Left ventricle myocardium inferior (tissue), 1 donor: ENCODE data around the gene TPSAB1. TPM values are rescaled to one million over a fixed set of nuclear protein-coding genes. Genes with fewer than 3 reads are reported as not detected.
"Not testable (repeated sequence)": the region's sequence is repeated elsewhere in the genome, so short reads cannot be mapped to it uniquely, and the experiment has no call there.

Source experiments
- DNase-seq: peaks from one replicate; pipeline ENCODE4 v3.0.0-alpha.2; 2020
- H3K27ac ChIP-seq: fragments of 200-600 bp; replicated peaks from 2 replicates; pipeline ENCODE4 v1.8.0; 2021
- H3K27me3 ChIP-seq: fragments of 200-600 bp; 2 replicates; pipeline ENCODE4 v1.8.0; 2021; ENCODE audit warnings: low read depth
- H3K36me3 ChIP-seq: fragments of 200-600 bp; 2 replicates; pipeline ENCODE4 v1.8.0; 2021
- H3K4me1 ChIP-seq: fragments of 200-600 bp; 2 replicates; pipeline ENCODE4 v1.8.0; 2021
- H3K4me3 ChIP-seq: fragments of 200-600 bp; 2 replicates; pipeline ENCODE4 v1.8.0; 2021; ENCODE audit warnings: mild to moderate bottlenecking, moderate library complexity
- H3K9me3 ChIP-seq: fragments of 200-600 bp; replicated peaks from 2 replicates; pipeline ENCODE4 v1.8.0; 2021
- intact Hi-C: fragments of 100-400 bp; cut with micrococcal nuclease; formaldehyde crosslinking; loops from one replicate; pipeline ENCODE4 v1.11.0; 2022
- total RNA-seq: library from RNA; stranded (reverse); fragmentation: NEBNext Ultra II Directional; extraction: Animal tissue kit (Norgen Biotek cat#: 25700); gene quantifications from one replicate; pipeline ENCODE4 v1.2.1, GENCODE V29; 2021
- TF ChIP-seq, protein P1 (sequence below): fragments of 200-600 bp; IDR thresholded peaks from 2 replicates; pipeline ENCODE4 v1.8.0; 2021; ENCODE audit warnings: antibody characterized with exemption, mild to moderate bottlenecking, borderline replicate concordance
- donor health status: DM: no; HTN: yes; CAD: no; lungs with severe emphysema.

TPSAB1 gene
- total RNA-seq, 1 donor from 2014 or later: 3.6 TPM

DNA sequence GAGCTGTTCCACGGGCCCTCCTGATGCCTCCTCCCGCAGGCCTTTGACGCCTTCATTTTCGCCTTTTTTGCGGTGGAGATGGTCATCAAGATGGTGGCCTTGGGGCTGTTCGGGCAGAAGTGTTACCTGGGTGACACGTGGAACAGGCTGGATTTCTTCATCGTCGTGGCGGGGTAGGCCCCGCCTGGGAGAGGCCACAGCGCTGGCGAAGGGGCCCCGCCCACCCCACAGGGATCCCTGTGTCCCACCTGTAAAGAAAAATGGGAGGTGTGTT lies 45.2 kb upstream of the TPSAB1 start:
- no peak overlapping the region for H3K27ac ChIP-seq
- intact Hi-C loops: no loop called here
- no peak for DNase-seq

GRCh38 chr16:1196494-1196893 lies 44.0 kb upstream of the TPSAB1 start:
- H3K27me3 ChIP-seq: peaks cover 44% of the 10 kb centered on the region
- no peak for DNase-seq
- TF ChIP-seq, protein P1, sequence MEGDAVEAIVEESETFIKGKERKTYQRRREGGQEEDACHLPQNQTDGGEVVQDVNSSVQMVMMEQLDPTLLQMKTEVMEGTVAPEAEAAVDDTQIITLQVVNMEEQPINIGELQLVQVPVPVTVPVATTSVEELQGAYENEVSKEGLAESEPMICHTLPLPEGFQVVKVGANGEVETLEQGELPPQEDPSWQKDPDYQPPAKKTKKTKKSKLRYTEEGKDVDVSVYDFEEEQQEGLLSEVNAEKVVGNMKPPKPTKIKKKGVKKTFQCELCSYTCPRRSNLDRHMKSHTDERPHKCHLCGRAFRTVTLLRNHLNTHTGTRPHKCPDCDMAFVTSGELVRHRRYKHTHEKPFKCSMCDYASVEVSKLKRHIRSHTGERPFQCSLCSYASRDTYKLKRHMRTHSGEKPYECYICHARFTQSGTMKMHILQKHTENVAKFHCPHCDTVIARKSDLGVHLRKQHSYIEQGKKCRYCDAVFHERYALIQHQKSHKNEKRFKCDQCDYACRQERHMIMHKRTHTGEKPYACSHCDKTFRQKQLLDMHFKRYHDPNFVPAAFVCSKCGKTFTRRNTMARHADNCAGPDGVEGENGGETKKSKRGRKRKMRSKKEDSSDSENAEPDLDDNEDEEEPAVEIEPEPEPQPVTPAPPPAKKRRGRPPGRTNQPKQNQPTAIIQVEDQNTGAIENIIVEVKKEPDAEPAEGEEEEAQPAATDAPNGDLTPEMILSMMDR: no peak
- intact Hi-C loops: no loop called here
- H3K36me3 ChIP-seq: no peaks in the 10 kb centered on the region
- no peak overlapping the region for H3K27ac ChIP-seq
- H3K4me1 ChIP-seq: no peaks in the 10 kb centered on the region
- H3K9me3 ChIP-seq: no peaks in the 10 kb centered on the region
- H3K4me3 ChIP-seq: no peak overlapping the region

More for the DNA sequence above, 45.2 kb upstream of the TPSAB1 start:
- H3K36me3 ChIP-seq: no peaks in the 10 kb centered on the region
- H3K27me3 ChIP-seq: peaks cover 51% of the 10 kb centered on the region
- TF ChIP-seq, protein P1: no peak
- no peaks in the 10 kb centered on the region for H3K4me1 ChIP-seq
- no peak overlapping the region for H3K4me3 ChIP-seq
- H3K9me3 ChIP-seq: no peaks in the 10 kb centered on the region

DNA sequence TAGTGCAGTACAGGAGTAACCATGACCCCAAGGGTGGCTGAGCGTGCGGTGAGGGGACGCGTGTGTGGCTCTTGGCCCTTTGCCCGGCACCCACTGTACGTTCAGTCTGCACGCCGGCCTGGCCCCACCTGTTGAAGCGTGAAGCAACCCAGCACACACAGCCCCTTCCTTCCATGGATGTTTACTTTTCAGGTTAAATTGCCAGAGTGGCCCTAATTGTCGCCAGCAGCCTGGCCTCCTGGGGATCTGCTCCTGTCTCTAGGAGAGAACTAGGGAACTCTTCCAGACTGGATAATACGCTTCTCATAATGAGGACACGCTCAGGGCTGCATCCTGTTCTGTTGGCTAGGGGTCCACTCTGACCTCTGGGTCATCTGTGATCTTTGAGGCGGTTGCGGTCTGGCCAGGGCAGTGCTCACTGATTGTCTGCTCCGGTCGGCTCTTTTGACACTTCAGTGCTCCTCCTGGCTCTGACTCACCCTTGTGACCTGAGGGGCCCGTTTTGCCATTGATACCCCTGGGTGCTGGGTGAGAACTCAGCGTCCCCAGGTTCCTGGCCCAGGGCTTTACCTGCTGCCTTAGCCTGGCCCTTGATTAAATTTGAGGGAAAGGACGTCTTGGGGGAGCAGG lies 43.2 kb upstream of the TPSAB1 start:
- no peak for DNase-seq
- TF ChIP-seq, protein P1: no peak
- no peaks in the 10 kb centered on the region for H3K4me1 ChIP-seq
- H3K9me3 ChIP-seq: no peaks in the 10 kb centered on the region
- no peak overlapping the region for H3K27ac ChIP-seq
- intact Hi-C loops: no loop called here
- no peaks in the 10 kb centered on the region for H3K36me3 ChIP-seq
- peaks cover 39% of the 10 kb centered on the region for H3K27me3 ChIP-seq
- H3K4me3 ChIP-seq: no peak overlapping the region

- Histone ChIP-seq H3K9me3 (no peaks in the 10 kb centered on the region), H3K4me1 (no peaks in the 10 kb centered on the region), H3K36me3 (no peaks in the 10 kb centered on the region), H3K27ac (no peak overlapping the region), H3K4me3 (no peak overlapping the region), H3K27me3 (peaks cover 33% of the 10 kb centered on the region)
- DNase-seq: no peak
- TF ChIP-seq, protein P1: no peak
- intact Hi-C loops: no loop called here
Measured at GRCh38 chr16:1198194-1198593, 42.3 kb upstream of the TPSAB1 start.

DNA sequence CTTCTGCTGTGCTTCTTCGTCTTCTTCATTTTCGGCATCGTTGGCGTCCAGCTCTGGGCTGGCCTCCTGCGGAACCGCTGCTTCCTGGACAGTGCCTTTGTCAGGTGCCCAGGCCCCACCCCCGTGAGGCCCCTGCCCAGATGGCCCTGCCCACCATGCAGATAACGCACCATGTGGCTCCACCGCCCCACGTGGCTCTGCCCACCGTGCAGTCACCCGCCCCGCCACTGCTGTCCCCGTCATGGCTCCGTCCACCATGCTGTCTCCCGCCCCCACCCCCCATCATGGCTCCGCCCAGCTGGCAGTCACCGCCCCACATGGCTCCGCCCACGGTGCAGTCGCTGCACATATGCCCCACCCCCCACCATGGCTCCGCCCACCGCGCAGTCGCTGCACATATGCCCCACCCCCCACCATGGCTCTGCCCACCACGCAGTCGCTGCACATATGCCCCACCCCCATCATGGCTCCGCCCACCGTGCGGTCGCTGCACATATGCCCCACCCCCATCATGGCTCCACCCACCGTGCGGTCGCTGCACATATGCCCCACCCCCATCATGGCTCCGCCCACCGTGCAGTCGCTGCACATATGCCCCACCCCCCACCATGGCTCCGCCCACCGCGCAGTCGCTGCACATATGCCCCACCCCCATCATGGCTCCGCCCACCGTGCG lies 41.7 kb upstream of the TPSAB1 start:
- DNase-seq, H3K4me1 ChIP-seq, H3K9me3 ChIP-seq, intact Hi-C loops, H3K4me3 ChIP-seq, H3K27ac ChIP-seq, H3K36me3 ChIP-seq: not testable (repeated sequence)
- peaks cover 32% of the 10 kb centered on the region for H3K27me3 ChIP-seq

DNA sequence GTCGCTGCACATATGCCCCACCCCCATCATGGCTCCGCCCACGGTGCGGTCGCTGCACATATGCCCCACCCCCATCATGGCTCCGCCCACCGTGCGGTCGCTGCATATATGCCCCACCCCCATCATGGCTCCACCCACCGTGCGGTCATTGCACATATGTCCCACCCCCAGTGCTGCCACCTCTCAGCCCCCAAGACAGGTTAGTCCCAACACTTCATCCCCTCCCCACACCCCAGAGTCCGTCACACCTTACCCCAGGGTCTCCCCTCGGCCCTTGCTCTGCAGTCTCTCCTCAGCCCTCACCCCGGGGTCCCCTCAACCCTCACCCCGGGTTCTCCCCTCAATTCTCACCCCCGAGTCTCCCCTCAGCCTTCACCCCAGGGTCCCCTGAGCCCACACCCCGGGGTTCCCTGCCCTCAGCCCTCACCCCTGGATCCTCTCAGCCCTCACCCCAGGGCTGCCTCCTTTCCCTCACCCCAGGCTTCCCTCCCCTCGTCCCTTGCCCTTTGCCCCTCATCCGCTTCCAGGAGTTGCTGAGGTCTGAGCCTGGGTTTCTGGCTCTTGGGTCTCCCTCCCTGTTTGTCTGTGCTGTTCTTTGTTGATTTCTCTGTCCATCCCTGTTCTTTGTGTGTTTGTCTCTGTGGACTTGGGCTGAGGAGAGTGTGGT lies 41.0 kb upstream of the TPSAB1 start:
- H3K36me3 ChIP-seq: no peaks in the 10 kb centered on the region
- H3K4me1 ChIP-seq: no peaks in the 10 kb centered on the region
- no peaks in the 10 kb centered on the region for H3K9me3 ChIP-seq
- no peak for DNase-seq
- no peak overlapping the region for H3K4me3 ChIP-seq
- H3K27me3 ChIP-seq: peaks cover 32% of the 10 kb centered on the region
- no peak overlapping the region for H3K27ac ChIP-seq
- TF ChIP-seq, protein P1: no peak
- intact Hi-C loops: no loop called here
